ENCODE measurements around the gene C3. TPM values are rescaled to one million over a fixed set of nuclear protein-coding genes. Genes with fewer than 3 reads are reported as not detected.

C3 gene
- total and polyA plus RNA-seq, 2 experiments from 2014 or later: 0.39 to 1.6 TPM

- no peaks in the 10 kb centered on the region for H3K9me3 ChIP-seq (ENCODE audit: low read depth)
- no peak overlapping the region for H3K27ac ChIP-seq
- H3K36me3 ChIP-seq: no peaks in the 10 kb centered on the region
- DNase-seq (ENCODE audit: low read depth in 1 of 2, low spot score in 1 of 2): no peak
- TF ChIP-seq, protein P1, sequence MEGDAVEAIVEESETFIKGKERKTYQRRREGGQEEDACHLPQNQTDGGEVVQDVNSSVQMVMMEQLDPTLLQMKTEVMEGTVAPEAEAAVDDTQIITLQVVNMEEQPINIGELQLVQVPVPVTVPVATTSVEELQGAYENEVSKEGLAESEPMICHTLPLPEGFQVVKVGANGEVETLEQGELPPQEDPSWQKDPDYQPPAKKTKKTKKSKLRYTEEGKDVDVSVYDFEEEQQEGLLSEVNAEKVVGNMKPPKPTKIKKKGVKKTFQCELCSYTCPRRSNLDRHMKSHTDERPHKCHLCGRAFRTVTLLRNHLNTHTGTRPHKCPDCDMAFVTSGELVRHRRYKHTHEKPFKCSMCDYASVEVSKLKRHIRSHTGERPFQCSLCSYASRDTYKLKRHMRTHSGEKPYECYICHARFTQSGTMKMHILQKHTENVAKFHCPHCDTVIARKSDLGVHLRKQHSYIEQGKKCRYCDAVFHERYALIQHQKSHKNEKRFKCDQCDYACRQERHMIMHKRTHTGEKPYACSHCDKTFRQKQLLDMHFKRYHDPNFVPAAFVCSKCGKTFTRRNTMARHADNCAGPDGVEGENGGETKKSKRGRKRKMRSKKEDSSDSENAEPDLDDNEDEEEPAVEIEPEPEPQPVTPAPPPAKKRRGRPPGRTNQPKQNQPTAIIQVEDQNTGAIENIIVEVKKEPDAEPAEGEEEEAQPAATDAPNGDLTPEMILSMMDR (IDR thresholded peaks at IDR 0.05; ENCODE audit: low read depth, low read length): no peak
- no peaks in the 10 kb centered on the region for H3K27me3 ChIP-seq
- no peaks in the 10 kb centered on the region for H3K4me1 ChIP-seq (ENCODE audit: low read depth)
- H3K4me3 ChIP-seq: no peak overlapping the region
Measured at GRCh38 chr19:6697291-6697690, 23.2 kb downstream of the C3 start.

DNA sequence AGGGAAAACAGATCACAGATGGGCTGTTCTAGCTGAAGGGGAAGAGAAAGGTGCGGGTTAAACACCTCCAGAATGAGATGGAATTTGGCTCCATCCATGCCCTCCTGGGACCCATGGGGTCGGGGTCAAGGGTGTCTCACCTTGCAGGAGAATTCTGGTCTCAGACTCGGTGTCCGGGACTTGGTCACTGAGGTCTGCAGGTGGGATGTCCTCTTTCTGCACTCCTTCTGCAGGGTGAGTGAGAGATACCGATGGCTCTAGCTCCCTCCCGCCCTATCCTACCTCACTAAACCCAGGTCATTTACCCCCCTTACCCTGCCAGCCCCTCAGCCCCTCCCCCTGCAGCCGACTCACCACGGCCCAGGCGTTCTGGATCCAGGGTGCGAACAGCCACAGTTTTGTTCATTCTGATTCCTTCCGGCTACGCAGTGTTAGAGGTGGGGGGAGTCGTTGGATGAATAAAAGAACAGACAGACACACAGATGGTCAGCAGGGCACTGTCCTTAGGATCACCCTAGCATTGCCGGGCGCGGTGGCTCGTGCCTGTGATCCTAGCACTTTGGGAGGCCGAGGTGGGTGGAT, 24.1 kb downstream of the C3 start:
- Histone ChIP-seq H3K27ac (no peak overlapping the region), H3K4me1 (ENCODE audit: low read depth) (no peaks in the 10 kb centered on the region), H3K27me3 (no peaks in the 10 kb centered on the region), H3K36me3 (no peaks in the 10 kb centered on the region), H3K9me3 (ENCODE audit: low read depth) (no peaks in the 10 kb centered on the region), H3K4me3 (no peak overlapping the region)
- TF ChIP-seq, protein P1 (IDR thresholded peaks at IDR 0.05; ENCODE audit: low read depth, low read length): no peak
- no peak for DNase-seq (ENCODE audit: low read depth in 1 of 2, low spot score in 1 of 2)

DNA sequence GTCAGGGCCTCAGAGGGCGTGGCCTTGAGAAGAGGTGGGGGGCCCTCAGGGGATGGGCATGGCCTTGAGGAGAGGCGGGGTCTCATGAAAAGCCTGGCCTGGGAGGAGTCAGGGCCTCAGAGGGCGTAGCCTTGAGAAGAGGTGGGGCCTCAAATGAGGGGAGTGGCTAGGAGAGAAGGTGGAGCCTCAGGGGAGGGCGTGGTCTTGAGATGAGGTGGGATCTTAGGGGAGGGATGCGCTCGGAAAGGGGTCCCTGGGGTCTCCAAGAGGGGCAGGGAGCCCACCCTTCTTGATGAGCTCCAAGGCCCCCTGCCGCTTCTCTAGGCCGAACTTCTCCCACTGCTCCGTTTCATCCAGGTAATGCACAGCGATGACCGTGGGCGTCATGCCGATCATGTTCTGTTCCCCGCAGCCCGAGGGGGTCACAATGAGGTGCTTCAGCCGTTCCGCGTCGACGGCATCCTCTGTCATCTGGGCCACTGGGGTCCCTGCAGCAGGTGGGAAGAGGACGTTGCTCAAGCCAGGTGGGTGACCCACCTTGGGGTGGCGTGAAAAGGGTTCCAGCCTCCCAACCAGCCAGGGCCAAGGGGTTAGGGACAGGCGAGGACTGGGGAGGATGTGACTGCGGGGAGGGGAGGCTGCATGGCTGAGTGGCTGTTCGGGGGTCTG, 26.2 kb downstream of the C3 start:
- Histone ChIP-seq H3K27ac (no peak overlapping the region), H3K27me3 (no peaks in the 10 kb centered on the region), H3K4me3 (no peak overlapping the region), H3K36me3 (no peaks in the 10 kb centered on the region), H3K9me3 (ENCODE audit: low read depth) (no peaks in the 10 kb centered on the region), H3K4me1 (ENCODE audit: low read depth) (no peaks in the 10 kb centered on the region)
- no peak for DNase-seq (ENCODE audit: low read depth in 1 of 2, low spot score in 1 of 2)
- TF ChIP-seq, protein P1 (IDR thresholded peaks at IDR 0.05; ENCODE audit: low read depth, low read length): no peak

- no peaks in the 10 kb centered on the region for H3K27me3 ChIP-seq
- no peaks in the 10 kb centered on the region for H3K36me3 ChIP-seq
- H3K27ac ChIP-seq: no peak overlapping the region
- DNase-seq (ENCODE audit: low read depth in 1 of 2, low spot score in 1 of 2): no peak
- H3K4me3 ChIP-seq: no peak overlapping the region
- no peaks in the 10 kb centered on the region for H3K9me3 ChIP-seq (ENCODE audit: low read depth)
- H3K4me1 ChIP-seq (ENCODE audit: low read depth): no peaks in the 10 kb centered on the region
- TF ChIP-seq, protein P1 (IDR thresholded peaks at IDR 0.05; ENCODE audit: low read depth, low read length): no peak
Measured at GRCh38 chr19:6693681-6694080, 26.8 kb downstream of the C3 start.

- Histone ChIP-seq H3K4me1 (ENCODE audit: low read depth) (no peaks in the 10 kb centered on the region), H3K27me3 (no peaks in the 10 kb centered on the region), H3K9me3 (ENCODE audit: low read depth) (no peaks in the 10 kb centered on the region), H3K27ac (no peak overlapping the region), H3K36me3 (no peaks in the 10 kb centered on the region), H3K4me3 (no peak overlapping the region)
- no peak for DNase-seq (ENCODE audit: low read depth in 1 of 2, low spot score in 1 of 2)
- TF ChIP-seq, protein P1 (IDR thresholded peaks at IDR 0.05; ENCODE audit: low read depth, low read length): no peak
Measured at GRCh38 chr19:6693056-6693471, 27.4 kb downstream of the C3 start.

Measured in cardiac muscle cell (in vitro differentiated cells and primary cell).